SK-N-SH treated with all-trans-retinoic acid at 6 μM for 48 hours (cell line): ENCODE results near the gene FCHSD2.

ENCODE experiments used
- BACH2 ChIP-seq: fragments of 250-450 bp; sonication (Bioruptor Pico); IDR thresholded peaks from 2 replicates; pipeline ENCODE4 v1.9.0; 2021; ENCODE audit warnings: mild to moderate bottlenecking, borderline replicate concordance
- PATZ1 ChIP-seq: fragments of 250-450 bp; sonication (Bioruptor Pico); IDR thresholded peaks from 2 replicates; pipeline ENCODE4 v1.8.0; 2020; ENCODE audit warnings: mild to moderate bottlenecking, moderate library complexity, borderline replicate concordance
- RARB ChIP-seq: fragments of 250-450 bp; sonication (Bioruptor Pico); IDR thresholded peaks from 2 replicates; pipeline ENCODE4 v1.8.0; 2021; ENCODE audit warnings: mild to moderate bottlenecking, moderate library complexity
- TCF4 ChIP-seq: fragments of 250-450 bp; sonication (Bioruptor Pico); IDR thresholded peaks from 2 replicates; pipeline ENCODE4 v1.8.0; 2021; ENCODE audit warnings: mild to moderate bottlenecking, moderate library complexity, borderline replicate concordance
- ZC3H10 ChIP-seq: fragments of 250-450 bp; sonication (Bioruptor Pico); IDR thresholded peaks from 2 replicates; pipeline ENCODE4 v1.5.1; 2021; ENCODE audit warnings: mild to moderate bottlenecking, moderate library complexity
- ZFP30 ChIP-seq: fragments of 450-650 bp; formaldehyde crosslinking; IDR thresholded peaks from 2 replicates; pipeline ENCODE4 v1.5.0; 2022; ENCODE audit warnings: mild to moderate bottlenecking, moderate library complexity

DNA sequence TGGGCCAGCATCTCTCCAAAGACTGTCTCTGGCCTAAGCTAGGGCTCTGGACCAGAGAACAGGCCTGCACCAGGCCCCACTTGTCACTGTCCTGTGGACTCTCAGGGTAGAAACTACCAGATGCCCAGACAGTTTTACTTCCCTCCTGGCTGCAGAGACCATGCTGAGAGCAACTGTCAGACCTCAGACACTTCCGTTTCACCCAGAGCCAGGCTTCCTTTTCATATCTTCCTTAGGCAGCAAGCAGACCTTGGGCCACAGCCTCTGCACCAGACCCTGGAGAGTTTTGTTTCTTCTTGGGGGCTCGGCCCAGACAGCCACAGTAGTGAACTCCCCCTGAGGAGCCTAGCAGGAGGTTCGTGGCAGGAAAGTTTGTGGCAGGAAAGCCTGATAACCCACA, 12.1 kb upstream of the FCHSD2 start:
- no peak for TF ChIP-seq RARB (CRISPR knock-in tag)
- no peak for TF ChIP-seq ZFP30 (CRISPR knock-in tag)
- TF ChIP-seq ZC3H10 (CRISPR knock-in tag), result no peak
- no peak for TF ChIP-seq PATZ1 (CRISPR knock-in tag)
- TF ChIP-seq TCF4 (CRISPR knock-in tag), result no peak
- no peak for TF ChIP-seq BACH2 (CRISPR knock-in tag)
